Dedifferentiated amniotic fluid mesenchymal stem cell (primary cell): ENCODE measurements around the gene PRKCE.
A peak's percentile ranks its signal among the peaks of the same experiment; 100 is the strongest.

Source experiments
- DNase-seq: peaks from one replicate; pipeline ENCODE4 v3.0.0-alpha.2; 2016; ENCODE audit errors: extremely low spot score

Gene PRKCE

GRCh38 chr2:45806563-45807358 is 155.3 kb downstream of the PRKCE start:
- no peak for DNase-seq

DNA sequence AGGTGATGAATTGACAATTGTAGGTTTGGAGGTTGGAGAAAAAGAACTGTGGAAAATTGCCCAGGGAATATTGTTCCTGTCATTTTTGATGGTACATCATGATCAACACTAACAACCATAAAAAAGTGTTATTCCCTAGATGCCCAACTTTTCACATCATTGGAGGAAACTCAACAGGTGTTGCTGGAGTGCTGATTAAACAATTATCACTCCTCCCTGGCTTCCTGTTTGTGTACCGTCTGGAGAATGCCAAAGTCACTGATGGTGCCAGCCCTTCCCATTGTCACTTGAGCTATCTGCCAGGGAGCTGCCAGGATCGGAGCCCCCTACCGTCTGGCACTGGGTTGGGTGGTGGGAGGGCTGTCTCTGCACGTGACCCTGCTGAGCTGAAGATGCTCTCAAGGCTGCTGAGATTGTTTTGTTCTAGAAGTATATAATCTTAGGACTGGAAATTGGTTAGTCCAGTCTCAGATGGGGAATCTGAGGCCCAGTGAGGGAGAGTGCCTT is 156.9 kb downstream of the PRKCE start:
- DNase-seq, result no peak

DNA sequence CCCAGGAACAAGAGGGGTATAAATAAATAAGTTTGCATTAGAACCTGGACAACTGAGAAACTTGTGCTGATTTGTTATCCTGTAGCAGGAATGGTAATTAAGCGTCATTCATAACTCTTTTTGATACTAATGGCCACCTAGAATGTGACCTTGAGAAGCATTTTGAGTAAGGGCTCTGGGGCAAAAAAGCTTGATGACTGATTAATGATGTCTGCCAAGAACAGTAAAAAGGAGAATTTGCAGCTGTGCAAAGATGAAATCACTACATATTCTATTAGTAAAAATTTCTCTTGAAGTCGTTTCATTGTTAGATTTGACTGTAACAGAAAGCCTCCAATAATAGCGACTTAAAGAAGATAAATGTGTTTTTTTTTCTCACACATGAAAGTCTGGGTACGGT is 157.7 kb downstream of the PRKCE start:
- no peak for DNase-seq

- DNase-seq, result no peak
These were observed 160.6 kb downstream of the PRKCE start for GRCh38 chr2:45812011-45812500.

DNA sequence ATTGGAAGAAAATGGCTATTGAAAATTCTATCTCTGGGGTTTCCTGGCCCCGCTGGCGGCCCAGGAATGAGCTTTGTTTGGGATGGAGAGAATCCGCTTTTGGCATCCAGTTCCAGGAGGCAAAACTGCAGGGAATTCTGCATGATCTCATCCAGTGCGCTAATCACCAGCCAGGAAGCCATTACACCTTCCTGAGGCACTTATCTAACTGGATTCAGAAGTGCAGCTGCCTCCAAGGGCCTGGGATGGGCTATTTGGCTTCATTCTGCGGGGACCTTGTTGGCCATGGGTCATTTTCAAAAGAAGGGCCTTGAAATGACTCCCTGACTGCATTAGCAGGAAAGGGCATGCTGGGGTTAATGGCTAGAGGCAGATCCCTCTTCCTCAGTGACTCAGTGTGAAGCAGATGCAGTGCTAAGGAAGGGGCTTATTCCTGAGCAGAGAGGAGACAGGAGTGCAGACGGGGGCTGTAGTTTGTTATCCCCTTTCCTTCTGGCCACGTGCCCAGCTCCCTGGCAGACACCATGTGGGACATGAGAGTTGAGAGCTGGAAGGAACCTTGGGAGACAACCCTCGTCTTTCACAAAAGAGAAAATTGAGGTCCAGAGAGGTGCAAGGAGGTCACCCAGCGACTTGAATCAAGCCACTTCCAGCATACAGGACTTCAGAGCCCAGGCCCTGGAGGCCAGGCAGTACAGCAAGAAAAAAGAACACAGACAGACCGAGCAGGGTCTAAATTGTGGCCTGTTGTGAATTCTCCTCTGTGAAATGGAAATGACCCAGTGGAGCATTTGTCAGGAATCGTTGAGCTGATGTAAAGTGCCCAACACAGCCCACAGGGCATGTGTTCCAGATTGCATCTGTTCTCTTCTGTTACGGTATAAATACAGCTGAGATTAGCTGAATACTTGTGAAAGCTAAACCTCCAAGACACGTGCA is 161.8 kb downstream of the PRKCE start:
- no peak for DNase-seq

GRCh38 chr2:45814488-45814887 is 163.0 kb downstream of the PRKCE start:
- DNase-seq, result no peak

- DNase-seq, result no peak
These were observed 163.6 kb downstream of the PRKCE start for GRCh38 chr2:45814951-45815621.

GRCh38 chr2:45816272-45816671 is 164.8 kb downstream of the PRKCE start:
- DNase-seq, result no peak

DNA sequence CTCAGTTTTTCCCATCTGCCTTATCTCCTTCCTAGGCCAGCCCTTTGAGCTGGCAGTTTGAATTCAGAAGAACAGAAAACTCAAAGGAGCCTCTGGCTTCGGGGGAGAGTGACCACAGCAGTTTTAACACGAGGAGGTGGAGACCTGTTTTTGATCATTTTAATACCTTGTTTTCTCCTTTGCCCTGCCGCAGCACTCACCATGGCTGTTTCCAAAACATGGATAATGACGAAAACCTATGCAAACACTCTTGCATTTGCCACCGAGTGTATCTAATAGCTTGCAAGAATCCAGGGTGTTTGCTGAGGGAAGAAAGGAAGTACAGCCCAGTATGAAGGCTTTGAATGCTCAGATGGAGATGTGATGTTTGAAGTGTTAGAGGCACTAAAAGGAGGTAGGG is 167.1 kb downstream of the PRKCE start:
- no peak for DNase-seq

DNA sequence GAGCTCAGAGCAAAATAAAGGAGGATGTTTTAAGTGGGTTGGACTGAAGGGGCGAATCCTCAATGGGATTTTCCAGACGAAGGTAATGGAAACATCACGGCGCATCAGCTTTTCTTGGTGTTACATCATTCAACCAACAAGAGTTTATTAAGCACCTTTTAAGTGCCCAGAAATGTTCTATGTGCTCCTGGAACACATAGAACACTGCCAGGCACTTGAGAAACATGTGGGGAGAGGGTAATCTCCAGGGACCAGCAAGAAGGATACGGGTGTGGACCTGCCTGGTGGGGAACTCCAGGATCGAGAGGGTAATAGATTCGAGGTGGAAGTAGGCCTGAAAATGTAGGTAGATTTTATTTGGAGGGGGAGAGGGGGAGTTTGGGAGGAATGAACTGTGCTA is 168.6 kb downstream of the PRKCE start:
- no peak for DNase-seq

GRCh38 chr2:45821558-45822271 is 170.2 kb downstream of the PRKCE start:
- no peak for DNase-seq

- no peak for DNase-seq
These were observed 170.8 kb downstream of the PRKCE start for GRCh38 chr2:45822272-45822630.

DNA sequence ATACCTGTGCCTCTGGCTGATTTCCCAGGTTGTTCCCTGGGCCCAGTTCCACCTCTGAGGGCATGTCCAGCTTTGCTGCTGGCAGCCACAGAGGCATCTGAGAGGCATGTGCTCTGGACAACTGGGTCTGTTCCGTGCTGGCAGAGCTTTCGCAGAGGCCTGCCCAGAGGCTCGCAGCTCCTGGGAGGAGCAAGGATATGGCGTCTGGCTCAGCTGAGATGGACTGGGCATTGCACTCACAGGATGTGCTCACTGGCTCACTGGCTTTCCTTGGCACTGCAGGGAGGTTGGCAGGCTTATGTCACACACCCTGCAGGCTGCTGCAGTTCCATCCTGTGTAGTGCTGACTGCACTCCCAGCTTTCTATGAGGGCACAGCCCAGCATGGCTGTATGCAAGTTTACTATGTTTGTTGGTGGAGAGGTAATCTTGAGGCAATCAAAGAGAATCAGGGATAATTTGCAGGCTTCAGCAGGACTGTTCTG is 172.3 kb downstream of the PRKCE start:
- no peak for DNase-seq

- DNase-seq, result no peak
These were observed 173.7 kb downstream of the PRKCE start for GRCh38 chr2:45825001-45825651.

DNA sequence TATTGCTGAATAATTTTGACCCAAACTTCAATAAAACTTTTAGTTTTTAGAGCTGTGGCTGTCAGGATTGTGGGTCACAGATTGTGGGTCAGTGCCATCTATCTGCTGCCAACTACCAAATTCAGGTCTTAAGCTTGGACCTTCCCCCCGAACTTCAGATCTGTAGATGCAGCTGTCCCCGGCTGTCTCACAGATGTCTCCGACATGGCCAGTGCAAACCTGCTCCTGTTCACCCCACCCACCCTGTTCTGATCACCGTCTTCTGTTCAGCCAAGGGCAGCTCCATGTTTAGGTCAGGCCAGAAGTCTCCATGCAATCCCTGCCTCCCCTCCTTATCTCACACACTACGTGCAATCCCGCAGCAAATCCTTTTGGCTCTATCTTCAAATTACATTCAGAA is 175.0 kb downstream of the PRKCE start:
- DNase-seq, result no peak

- DNase-seq, result peak; percentile 54
These were observed 175.6 kb downstream of the PRKCE start for GRCh38 chr2:45826884-45827635.

- DNase-seq, result no peak
These were observed 178.8 kb downstream of the PRKCE start for GRCh38 chr2:45830322-45830721.

- no peak for DNase-seq
These were observed 182.0 kb downstream of the PRKCE start for GRCh38 chr2:45833301-45833967.

DNA sequence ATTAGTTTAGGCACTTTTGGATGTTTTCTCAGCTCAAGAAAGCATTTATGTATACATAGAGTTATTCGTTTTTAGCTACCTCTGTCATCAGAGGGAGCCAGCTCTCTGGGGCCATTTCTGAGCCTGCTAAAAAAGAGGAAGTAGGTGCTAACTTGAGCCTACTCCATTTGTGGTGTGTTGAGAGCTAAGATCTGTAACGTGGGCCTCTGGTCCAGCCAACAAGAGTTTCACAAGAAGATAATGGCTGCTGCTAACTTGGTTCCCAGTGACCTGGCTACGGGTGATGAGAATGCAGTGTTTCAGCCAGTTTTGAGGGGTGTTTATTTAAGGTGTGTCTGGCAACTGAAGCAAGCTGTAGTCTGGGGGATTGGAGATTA is 182.5 kb downstream of the PRKCE start:
- no peak for DNase-seq
